CD14-positive monocyte (primary cell): ENCODE data around the gene DOCK1. TPM values are rescaled to one million over a fixed set of nuclear protein-coding genes. Genes with fewer than 3 reads are reported as not detected.

Source experiments
- DNase-seq, 3 donors: peaks; one replicate each; pipeline ENCODE4 v3.0.0-alpha.2; 2011 to 2022
- H2AFZ ChIP-seq: 2 replicates; pipeline ENCODE4 v1.6.0; 2012; ENCODE audit warnings: mild to moderate bottlenecking, low read depth, low read length, inconsistent platforms; ENCODE audit not compliant: insufficient read depth, poor library complexity, severe bottlenecking
- H3K27ac ChIP-seq, 2 donors: 1 replicate in 1 of 2; 2 replicates in 1 of 2; pipeline ENCODE4 v1.5.1; 2012 to 2013; ENCODE audit warnings: low read length in 2 of 2, control low read depth in 1 of 2, inconsistent platforms in 1 of 2, low read depth in 1 of 2, mild to moderate bottlenecking in 1 of 2
- H3K27me3 ChIP-seq, 2 donors: one replicate each; pipeline versions ENCODE4 v1.6.0 to v1.6.1; 2011 to 2013; ENCODE audit warnings: low read length in 2 of 2; ENCODE audit not compliant: control insufficient read depth in 2 of 2, insufficient read depth in 2 of 2
- H3K36me3 ChIP-seq, 2 donors: replicated peaks in 1 of 2; 1 replicate in 1 of 2; 2 replicates in 1 of 2; pipeline versions ENCODE4 v1.5.1 to v1.6.1; 2012 to 2013; ENCODE audit warnings: low read length in 2 of 2, control low read depth in 1 of 2, inconsistent platforms in 1 of 2, mild to moderate bottlenecking in 1 of 2; ENCODE audit not compliant: insufficient read depth in 2 of 2, control insufficient read depth in 1 of 2
- H3K4me1 ChIP-seq, 2 donors: 1 replicate in 1 of 2; 2 replicates in 1 of 2; pipeline versions ENCODE4 v1.5.1 to v1.6.1; 2012 to 2013; ENCODE audit warnings: low read length in 2 of 2, control low read depth in 1 of 2, inconsistent platforms in 1 of 2, mild to moderate bottlenecking in 1 of 2, moderate library complexity in 1 of 2; ENCODE audit not compliant: insufficient read depth in 2 of 2, control insufficient read depth in 1 of 2
- H3K4me2 ChIP-seq: replicated peaks from 2 replicates; pipeline ENCODE3; 2012; ENCODE audit warnings: low read length, moderate library complexity, mild to moderate bottlenecking; ENCODE audit not compliant: poor library complexity, severe bottlenecking; ENCODE audit errors: extremely low read depth
- H3K4me3 ChIP-seq, 3 experiments: fragments of 200-600 bp in 1 of 3; sonication (generic) in 1 of 3; replicated peaks in 1 of 3; 1 replicate in 2 of 3; 2 replicates in 1 of 3; pipeline ENCODE4 v1.5.1; 2011 to 2013; ENCODE audit warnings: low read length in 3 of 3, mild to moderate bottlenecking in 3 of 3, control low read depth in 2 of 3, low read depth in 2 of 3, inconsistent platforms in 1 of 3, moderate library complexity in 1 of 3
- H3K79me2 ChIP-seq: 2 replicates; pipeline ENCODE4 v1.6.0; 2012; ENCODE audit warnings: mild to moderate bottlenecking, control low read depth, inconsistent platforms, low read length, moderate library complexity; ENCODE audit not compliant: insufficient read depth
- H3K9ac ChIP-seq: 2 replicates; pipeline ENCODE4 v1.6.0; 2017; ENCODE audit warnings: low read length, mild to moderate bottlenecking; ENCODE audit not compliant: insufficient read depth, poor library complexity, severe bottlenecking
- H3K9me3 ChIP-seq, 2 donors: replicated peaks in 1 of 2; 1 replicate in 1 of 2; 2 replicates in 1 of 2; pipeline versions ENCODE4 v1.5.1 to v1.6.1; 2012 to 2013; ENCODE audit warnings: low read length in 2 of 2, control low read depth in 1 of 2; ENCODE audit not compliant: control insufficient read depth in 1 of 2, insufficient read depth in 1 of 2
- H4K20me1 ChIP-seq: 2 replicates; pipeline ENCODE4 v1.6.0; 2012; ENCODE audit warnings: mild to moderate bottlenecking, low read length, control low read depth, moderate library complexity; ENCODE audit not compliant: insufficient read depth
- H3K27ac Mint-ChIP-seq, 7 donors: one replicate each; pipeline ENCODE4 v1.8.0; 2020; ENCODE audit warnings: mild to moderate bottlenecking in 7 of 7, mixed read lengths in 7 of 7, moderate library complexity in 6 of 7, inconsistent platforms in 2 of 7
- H3K27me3 Mint-ChIP-seq, 3 donors: one replicate each; pipeline ENCODE4 v1.8.0; 2021 to 2022; ENCODE audit warnings: low read depth in 3 of 3, mild to moderate bottlenecking in 3 of 3, mixed read lengths in 3 of 3, moderate library complexity in 3 of 3, inconsistent platforms in 1 of 3
- H3K36me3 Mint-ChIP-seq, 2 donors: one replicate each; pipeline ENCODE4 v1.8.0; 2020; ENCODE audit warnings: mixed read lengths in 2 of 2, inconsistent platforms in 1 of 2, mild to moderate bottlenecking in 1 of 2
- H3K4me1 Mint-ChIP-seq: one replicate; pipeline ENCODE4 v1.8.0; 2020; ENCODE audit warnings: mild to moderate bottlenecking, mixed read lengths
- H3K4me3 Mint-ChIP-seq, 2 donors: one replicate each; pipeline ENCODE4 v1.8.0; 2020; ENCODE audit warnings: mild to moderate bottlenecking in 2 of 2, mixed read lengths in 2 of 2, moderate library complexity in 1 of 2
- H3K9me3 Mint-ChIP-seq, 7 donors: one replicate each; pipeline ENCODE4 v1.8.0; 2020 to 2022; ENCODE audit warnings: mixed read lengths in 7 of 7, mild to moderate bottlenecking in 6 of 7, moderate library complexity in 6 of 7, inconsistent platforms in 2 of 7
- WGBS: methylation state at CpG from one replicate; pipeline ENCODE4 v1.1.5; 2013; ENCODE audit warnings: missing lambda C conversion rate; ENCODE audit not compliant: insufficient coverage; 5-methylcytosine and 5-hydroxymethylcytosine counted together
- intact Hi-C, 2 donors: fragments of 100-400 bp; cut with micrococcal nuclease; formaldehyde crosslinking; loops; one replicate each; pipeline versions ENCODE4 v1.15.0 to v1.15.1; 2023
- polyA plus RNA-seq, 3 donors: library from polyadenylated mRNA; depleted of rRNA in 1 of 3; unstranded in 2 of 3; stranded (reverse) in 1 of 3; fragments of 300-500 nt in 2 of 3; fragments of >200 nt in 1 of 3; fragmentation: Illumina TruSeq in 2 of 3; gene quantifications; 1 replicate in 2 of 3; 2 replicates in 1 of 3; pipeline ENCODE4 v1.2.3, GENCODE V29; 2012 to 2021
- TF ChIP-seq, protein P1 (sequence below): fragments of 200-600 bp; IDR thresholded peaks from one replicate; pipeline ENCODE4 v1.8.0; 2022; ENCODE audit warnings: antibody characterized with exemption, mild to moderate bottlenecking

DOCK1 gene
- polyA plus RNA-seq, 3 donors = 0.31 to 0.35 TPM; not detected in 1

DNA sequence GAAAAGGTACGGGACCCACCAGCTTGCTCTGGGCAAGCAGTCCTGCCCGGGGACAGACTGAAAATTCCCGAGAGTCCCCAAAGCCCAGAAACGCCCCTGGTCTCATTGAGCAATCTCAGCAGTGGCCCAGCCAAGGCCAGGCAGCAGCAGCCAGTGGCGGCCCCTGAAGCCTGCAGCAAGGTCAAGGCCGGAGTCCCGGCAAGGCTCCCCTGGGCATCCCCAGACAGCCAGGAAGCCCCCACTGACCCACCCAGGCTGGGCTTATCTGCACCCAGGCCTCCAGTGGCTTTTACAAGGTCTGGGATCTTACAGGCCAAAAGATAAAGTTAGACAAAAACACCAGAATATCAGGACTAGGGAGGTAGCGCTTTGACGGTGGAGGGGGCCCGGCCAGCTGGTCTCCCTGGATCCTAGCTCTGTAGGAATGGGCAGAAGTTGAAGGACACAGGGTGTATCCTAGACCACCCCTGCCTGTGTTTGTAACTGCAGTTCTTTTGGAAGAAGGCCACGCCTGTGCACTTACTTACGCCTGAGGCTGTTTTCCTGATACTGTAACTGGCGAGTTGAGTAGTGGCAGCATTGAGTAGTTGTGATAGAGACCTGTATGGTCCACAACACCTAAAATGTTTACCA, 513.4 kb downstream of the DOCK1 start:
- Mint-ChIP-seq H3K9me3 (no peaks in the 10 kb centered on the region), H3K36me3 (no peaks in the 10 kb centered on the region), H3K4me1 (no peaks in the 10 kb centered on the region), H3K27me3 (peaks cover 0 to 2% (median 0%) of the 10 kb centered on the region in 3 donors), H3K4me3 (no peak overlapping the region), H3K27ac (peak overlapping the region in 1 of 7 donors; percentile 31)
- H3K27ac ChIP-seq = no peak overlapping the region
- no peak overlapping the region for H3K9ac ChIP-seq
- H4K20me1 ChIP-seq = no peaks in the 10 kb centered on the region
- no peaks in the 10 kb centered on the region for H3K9me3 ChIP-seq
- no peaks in the 10 kb centered on the region for H3K27me3 ChIP-seq
- DNase-seq = no peak
- no peaks in the 10 kb centered on the region for H3K79me2 ChIP-seq
- 98% methylated on average over 10 of the region's 13 CpGs for WGBS
- H3K36me3 ChIP-seq = no peaks in the 10 kb centered on the region
- no peak overlapping the region for H3K4me2 ChIP-seq
- TF ChIP-seq, protein P1, sequence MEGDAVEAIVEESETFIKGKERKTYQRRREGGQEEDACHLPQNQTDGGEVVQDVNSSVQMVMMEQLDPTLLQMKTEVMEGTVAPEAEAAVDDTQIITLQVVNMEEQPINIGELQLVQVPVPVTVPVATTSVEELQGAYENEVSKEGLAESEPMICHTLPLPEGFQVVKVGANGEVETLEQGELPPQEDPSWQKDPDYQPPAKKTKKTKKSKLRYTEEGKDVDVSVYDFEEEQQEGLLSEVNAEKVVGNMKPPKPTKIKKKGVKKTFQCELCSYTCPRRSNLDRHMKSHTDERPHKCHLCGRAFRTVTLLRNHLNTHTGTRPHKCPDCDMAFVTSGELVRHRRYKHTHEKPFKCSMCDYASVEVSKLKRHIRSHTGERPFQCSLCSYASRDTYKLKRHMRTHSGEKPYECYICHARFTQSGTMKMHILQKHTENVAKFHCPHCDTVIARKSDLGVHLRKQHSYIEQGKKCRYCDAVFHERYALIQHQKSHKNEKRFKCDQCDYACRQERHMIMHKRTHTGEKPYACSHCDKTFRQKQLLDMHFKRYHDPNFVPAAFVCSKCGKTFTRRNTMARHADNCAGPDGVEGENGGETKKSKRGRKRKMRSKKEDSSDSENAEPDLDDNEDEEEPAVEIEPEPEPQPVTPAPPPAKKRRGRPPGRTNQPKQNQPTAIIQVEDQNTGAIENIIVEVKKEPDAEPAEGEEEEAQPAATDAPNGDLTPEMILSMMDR = no peak
- no peak overlapping the region for H2AFZ ChIP-seq
- H3K4me3 ChIP-seq = no peak overlapping the region
- H3K4me1 ChIP-seq = no peaks in the 10 kb centered on the region
- intact Hi-C loops = no loop called here

- no peak for DNase-seq
- WGBS = 92% methylated on average over 9 of the region's 10 CpGs
Measured at GRCh38 chr10:127420138-127420684, 515.0 kb downstream of the DOCK1 start.

More at GRCh38 chr10:127420138-127420684, 515.0 kb downstream of the DOCK1 start:
- Histone ChIP-seq H3K9me3 (no peaks in the 10 kb centered on the region), H3K79me2 (no peaks in the 10 kb centered on the region), H3K27me3 (no peaks in the 10 kb centered on the region), H2AFZ (no peak overlapping the region), H3K4me1 (no peaks in the 10 kb centered on the region), H3K4me3 (no peak overlapping the region), H3K36me3 (no peaks in the 10 kb centered on the region), H4K20me1 (no peaks in the 10 kb centered on the region), H3K9ac (no peak overlapping the region), H3K27ac (no peak overlapping the region), H3K4me2 (no peak overlapping the region)
- H3K4me3 Mint-ChIP-seq = no peak overlapping the region
- intact Hi-C loops = no loop called here
- no peaks in the 10 kb centered on the region for H3K36me3 Mint-ChIP-seq
- H3K27ac Mint-ChIP-seq = no peak overlapping the region
- no peaks in the 10 kb centered on the region for H3K9me3 Mint-ChIP-seq
- no peaks in the 10 kb centered on the region for H3K4me1 Mint-ChIP-seq
- TF ChIP-seq, protein P1 = no peak
- peaks cover 0 to 2% (median 0%) of the 10 kb centered on the region in 3 donors for H3K27me3 Mint-ChIP-seq
